NCI-H748 (cell line): ENCODE data around the gene MICB.
"Not testable (repeated sequence)": the region's sequence is repeated elsewhere in the genome, so short reads cannot be mapped to it uniquely, and the experiment has no call there.

Experiments
- DNase-seq: peaks from one replicate; lab custom pipeline; 2025; ENCODE audit not compliant: unreplicated experiment; lab: John Stamatoyannopoulos, UW

The MICB gene

DNA sequence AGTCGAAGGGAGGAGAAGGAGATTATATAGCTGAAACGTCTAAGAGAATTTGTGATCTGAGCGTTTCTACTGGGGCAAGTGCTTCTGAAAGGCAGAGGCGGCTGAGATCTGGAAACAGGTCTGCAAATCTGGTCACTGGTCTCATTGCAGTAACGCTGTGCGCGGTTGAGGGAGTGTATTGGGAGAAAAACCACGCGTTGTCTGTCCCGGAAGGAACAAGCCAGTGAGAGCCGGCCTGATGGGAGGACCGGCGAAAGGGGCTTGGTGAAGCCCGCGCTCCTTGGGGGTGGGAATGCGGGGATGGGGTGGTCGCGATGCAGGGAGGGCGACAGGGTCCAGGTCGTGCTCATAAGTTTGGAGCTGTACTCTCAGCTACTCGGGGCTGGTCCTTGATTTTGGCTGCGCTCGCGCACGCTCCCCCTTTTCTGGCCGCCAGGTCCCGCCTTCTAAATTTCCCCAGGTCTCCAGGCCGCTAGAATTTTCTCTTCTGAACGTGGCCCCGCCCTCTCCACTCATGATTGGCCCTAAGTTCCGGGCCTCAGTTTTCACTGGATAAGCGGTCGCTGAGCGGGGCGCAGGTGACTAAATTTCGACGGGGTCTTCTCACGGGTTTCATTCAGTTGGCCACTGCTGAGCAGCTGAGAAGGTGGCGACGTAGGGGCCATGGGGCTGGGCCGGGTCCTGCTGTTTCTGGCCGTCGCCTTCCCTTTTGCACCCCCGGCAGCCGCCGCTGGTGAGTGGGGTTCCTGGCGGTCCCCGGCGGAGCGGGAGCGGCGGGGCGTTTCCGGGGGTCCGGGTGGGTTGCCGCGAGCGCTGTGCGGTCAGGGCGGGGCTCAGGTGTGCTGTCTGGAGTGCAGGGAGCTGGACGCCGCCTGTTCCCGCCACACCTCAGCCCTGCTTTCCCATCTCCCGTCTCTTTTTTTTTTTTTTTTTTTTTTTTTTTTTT, at the start of gene MICB:
TSS of gene MICB (plus strand) at position 615 of the 946 bp plus-strand sequence. CDS start at position 664, 49 bp downstream.
- peak; percentile 97 for DNase-seq

DNA sequence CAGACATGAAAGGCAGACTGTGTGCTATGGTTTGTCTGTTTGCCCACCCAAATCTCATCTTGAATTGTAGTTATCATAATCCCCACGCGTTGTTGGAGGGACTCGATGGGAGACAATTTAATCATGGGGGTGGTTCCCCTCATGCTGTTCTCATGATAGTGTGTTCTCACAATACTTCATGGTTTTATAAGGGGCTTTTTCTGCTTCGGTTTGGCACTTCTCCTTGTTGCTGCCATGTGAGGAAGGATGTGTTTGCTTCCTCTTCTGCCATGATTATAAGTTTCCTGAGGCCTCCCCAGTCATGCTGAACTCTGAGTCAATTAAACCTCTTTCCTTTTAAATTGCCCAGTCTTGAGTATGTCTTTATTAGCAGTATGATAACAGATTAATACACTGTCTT, 47.2 kb upstream of the MICB start:
- DNase-seq = no peak

DNA sequence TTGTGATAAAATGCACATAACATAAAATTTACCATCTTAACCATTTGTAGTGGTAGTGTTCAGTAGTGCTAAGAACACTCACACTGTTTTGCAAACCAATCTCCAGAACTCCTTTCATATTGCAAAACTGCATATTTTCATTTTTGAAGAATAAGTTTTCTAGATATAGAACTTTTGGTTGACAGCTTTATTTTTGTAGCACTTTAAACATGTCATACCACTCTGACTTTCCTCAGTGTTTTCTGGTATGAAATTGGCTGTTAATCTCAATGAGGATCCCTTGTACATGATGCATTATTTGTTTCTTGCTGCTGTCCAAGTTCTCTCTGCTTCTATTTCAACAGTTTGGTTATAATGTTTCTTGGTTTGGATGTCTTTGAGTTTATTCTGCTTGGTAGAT, 45.1 kb upstream of the MICB start:
- no peak for DNase-seq

DNA sequence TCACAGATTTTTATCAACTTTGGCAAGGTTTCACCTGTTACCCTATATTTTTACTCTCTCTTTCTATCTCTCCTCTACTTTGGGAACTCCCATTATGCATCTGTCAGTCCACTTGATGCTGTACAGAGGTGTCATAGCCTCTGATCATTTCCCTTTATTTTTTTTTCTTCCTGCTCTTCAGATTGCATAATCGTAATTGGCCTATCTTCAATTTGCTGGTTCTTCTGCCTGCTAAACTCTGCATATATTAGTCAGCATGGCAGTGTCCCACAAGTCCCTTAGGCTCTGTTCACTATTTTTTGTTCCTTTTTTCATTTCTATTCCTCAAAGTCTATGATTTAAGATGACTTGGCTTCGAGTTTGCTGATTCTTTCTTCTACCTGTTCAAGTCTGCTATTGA, 44.7 kb upstream of the MICB start:
- DNase-seq = no peak

DNA sequence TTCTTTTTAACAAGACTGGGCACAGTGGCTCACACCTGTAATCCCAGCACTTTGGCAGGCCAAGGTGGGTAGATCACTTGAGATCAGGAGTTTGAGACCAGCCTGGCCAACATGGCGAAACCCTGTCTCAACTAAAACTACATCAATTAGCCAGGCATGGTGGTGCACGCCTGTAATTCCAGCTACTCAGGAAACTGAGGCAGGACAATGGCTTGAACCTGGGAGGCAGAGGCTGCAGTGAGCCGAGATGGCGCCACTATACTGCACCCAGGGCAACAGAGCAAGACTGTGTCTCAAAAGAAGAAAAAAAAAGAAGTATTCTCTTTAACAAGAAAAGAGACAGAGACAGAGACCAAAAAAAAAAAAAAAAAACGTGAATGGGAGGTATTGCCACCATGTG, 38.1 kb upstream of the MICB start:
- not testable (repeated sequence) for DNase-seq

DNA sequence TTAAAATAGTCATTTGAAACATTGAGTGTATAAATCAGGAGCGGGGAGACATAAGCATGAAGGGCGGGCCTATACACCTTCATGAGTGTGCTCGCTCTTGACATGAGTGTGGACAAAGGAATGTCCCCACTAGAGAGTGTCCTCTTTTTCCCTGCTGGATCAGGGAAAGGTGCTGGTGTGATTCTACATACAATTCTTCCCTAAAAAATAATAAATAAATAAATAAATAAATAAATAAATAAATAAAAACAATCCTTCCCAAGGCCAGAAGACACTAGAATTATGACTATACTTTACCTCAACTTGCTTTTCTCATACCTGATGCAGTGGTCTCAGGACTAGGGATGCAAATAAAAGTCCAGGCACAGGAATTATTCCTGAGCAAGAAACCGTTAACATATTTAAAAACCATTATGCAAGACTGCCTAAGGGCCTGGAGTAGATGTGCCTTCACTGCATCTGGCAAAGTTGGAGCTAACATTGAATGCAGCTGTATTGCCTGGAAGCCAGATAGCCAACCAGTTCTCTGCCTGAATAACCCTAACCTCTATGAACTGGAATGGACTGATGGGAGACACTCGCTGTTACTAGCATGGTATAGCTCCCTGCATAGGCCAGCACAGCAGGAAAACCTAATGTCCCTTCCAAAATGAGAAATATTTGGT, 37.5 kb upstream of the MICB start:
- no peak for DNase-seq

DNA sequence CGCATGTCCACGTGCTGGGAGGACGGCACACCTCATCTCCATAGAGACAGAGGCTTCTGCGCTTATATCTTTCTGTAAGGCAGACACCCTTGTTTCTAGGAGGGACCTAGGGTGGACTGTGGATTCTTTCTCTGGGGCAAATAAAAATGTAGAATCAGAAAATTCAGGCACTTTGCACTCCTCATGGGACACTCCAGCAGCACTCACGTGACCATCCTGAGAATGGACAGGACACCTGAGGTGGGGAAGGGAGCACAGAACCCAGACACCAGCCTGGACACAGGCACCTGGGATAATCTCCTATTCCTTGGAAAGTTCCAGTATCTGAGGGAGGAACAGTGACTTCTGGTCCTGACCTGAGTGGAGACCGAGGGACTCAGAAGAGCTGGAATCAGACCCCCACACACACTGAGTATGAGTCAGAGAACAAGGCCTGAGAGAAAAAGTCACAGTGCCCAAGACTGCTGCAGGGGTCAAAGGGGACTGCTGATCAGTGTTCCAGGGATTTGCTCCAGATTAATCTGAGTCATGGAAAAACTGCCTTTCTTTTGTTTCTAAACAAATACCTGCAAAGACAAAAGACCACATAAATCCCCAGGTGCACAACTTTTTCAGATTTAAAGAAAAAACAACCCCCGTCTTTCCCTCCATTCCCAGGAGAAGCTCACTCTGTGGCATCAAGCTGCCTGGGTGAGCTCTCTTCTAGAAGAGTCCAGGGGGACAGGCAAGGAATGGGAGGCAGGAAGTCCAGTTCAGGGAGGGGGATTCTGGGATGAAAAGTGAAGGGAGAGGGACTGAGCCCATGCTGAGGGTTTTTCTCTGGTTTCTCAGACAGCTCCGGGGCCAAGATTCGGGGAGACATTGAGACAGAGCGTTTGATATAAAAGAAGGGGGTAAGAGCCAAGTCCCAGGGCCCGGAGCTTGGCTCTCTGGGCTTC, 35.6 kb upstream of the MICB start:
- DNase-seq = peak; percentile 49

DNA sequence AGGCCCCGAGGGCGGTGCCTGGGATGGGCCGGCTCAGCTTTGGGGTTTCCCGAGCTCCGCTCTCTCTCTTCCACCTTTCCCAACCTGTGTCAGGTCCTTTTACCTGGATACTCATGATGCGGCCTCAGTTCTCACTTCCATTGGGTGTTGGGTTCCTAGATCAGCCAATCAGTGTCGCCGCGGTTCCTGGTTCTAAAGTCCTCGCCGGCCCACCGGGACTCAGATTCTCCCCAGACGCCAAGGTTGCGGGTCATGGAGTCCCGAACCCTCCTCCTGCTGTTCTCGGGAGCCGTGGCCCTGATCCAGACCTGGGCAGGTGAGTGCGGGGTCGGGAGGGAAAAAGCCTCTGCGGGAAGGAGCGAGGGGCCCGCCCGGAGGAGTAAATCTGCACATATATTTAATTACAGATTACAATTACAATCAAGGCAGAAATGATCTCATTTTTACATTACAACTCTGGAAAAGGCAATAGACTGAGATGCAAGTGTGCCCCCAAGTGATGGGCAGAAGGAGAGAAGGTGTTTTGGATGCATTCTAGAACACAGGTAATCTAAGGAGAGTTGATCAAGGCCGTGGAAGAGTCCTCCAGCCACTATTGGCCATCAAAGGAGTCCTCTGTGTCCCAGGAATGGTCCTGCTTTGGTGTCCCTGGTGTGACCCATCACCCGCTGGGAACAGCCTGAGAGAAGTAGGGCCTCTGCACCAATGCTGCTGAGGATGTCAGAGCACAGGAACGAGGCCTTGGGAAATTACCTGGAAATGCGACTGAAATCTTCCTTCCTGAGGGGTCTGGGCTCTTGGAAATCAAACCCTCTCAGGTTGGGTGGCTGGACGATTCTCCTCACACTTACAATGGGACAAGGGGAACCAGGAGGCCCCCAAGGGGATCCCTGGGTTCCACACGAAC, 34.7 kb upstream of the MICB start:
- DNase-seq = peak; percentile 84

DNA sequence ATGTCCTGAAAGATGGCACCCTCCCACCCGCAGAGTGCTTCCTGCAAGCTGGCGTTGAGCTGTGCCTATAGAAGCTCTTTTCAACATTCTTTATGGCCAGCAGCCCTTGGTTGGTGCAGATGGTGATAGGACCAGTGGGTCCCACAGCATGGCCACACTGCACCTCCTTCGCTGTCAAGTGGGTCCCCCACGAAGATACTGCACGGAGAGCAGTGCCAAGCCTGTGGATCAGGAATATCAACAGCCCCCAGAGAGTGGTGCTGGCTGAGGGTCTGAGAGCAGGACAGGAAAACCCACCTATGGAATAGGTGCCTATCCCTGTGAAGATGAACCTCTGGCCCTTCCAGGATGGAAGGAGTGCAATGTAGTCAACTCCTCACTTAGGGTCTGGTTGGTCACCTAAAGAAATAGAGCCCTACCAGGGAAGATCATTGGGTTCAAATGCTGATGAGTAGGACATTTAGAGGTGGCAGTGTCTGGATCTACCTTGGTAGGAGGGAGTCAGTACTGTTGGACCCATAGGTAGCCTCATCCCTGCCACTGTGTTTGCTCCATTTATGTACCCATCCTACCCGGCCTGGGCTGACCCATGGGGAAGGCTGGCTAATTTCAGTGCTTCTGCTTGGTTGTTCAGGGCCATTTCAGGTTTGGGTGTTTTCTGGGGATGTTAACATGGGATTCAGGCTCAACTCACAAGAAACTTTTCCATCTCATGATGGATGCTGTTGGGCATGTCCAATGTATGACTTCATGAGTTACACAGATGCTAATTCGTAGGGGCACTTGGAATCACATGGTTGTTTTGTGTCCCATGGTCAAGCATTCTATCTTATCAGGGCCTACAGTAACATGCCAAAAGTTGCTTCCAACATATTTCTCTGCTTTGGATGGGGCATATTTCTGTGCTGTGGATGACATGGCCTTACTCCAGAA, 33.4 kb upstream of the MICB start:
- DNase-seq = no peak

DNA sequence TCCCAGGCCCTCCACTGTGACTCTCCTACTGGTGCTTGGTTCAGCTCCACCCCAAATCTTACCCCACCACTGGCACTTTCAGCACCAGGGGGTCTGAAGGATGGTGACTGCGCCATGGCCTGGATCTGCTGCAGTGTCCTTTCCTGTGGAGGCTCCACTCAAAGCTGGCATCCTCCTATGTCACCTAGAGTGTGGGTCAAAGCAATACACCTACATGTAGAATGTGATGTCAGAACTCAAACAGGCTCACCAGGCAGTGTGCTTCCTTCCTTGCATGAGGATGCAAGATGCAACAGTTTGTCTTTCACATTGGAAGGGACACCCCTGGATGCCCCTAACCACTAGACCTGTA, 32.8 kb upstream of the MICB start:
- no peak for DNase-seq

DNA sequence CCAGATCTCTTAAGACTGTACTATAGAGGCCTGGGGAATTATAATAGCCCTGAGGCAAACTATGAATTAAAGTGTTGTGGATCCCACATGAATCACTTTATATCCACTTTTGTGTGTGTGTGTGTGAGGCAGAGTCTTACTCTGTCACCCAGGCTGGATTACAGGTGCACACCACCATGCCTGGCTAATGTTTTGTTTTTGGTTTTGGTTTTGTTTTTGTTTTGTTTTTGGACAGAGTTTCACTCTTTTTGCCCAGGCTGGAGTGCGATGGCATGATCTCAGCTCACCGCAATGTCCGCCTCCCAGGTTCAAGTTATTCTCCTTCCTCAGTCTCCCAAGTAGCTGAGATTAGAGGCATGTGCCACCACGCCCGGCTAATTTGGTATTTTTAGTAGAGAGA, 32.2 kb upstream of the MICB start:
- DNase-seq = no peak

DNA sequence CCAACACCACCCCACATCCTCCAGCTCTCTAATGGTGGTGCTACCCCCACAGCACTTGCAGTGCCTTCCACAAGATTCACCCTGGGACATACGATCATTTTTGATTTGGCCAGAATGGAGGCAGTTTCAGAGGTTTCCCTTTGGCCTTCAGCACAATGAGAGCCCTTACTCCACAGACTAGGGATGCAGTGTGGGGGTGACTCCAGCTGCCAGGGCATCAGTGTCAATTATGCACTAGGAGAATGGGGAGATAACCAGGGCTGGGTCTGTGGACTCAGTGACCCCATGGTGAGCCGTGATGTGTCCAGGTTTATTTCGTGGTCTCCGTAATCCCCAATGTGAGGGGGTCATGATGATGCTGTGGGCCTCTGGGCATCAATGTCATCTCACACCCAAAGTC, 31.5 kb upstream of the MICB start:
- DNase-seq = no peak

DNA sequence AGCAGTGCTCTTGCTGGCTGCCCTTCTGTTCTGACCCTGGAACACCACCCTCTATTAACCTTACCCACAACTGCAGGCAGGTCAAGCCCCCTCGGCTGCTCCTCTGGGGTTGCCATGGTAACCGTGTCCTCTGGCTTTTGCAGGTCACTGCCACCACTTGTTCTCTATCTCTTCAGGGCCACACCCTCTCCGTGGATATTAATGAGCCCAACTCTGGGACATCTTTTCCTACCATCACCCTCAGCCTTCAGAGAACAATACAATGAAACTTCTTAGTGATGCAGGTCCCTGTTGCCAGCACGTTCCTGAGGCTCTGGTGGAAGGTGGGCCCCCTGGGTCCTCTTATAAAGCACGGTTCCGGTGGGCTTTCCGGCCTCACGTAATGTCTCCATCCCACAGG, 30.8 kb upstream of the MICB start:
- DNase-seq = no peak

DNA sequence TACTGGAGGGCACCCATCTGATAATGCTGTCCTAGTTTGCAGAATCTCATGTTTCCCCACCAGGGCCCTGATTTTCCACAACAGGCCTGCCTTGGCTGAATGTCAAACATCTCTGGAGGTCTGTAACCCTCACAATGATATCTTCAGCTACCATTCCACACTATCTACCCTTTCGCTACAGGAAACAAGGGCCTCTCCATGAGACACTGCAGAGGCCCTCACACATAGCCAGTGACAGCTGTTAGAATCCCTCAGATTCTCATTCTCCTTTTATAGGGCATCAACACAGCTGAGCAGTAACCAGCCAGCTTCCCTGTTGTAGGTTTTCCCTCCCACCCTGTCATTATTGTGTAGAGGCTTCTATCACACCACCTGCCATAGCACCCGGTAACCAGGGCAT, 29.6 kb upstream of the MICB start:
- no peak for DNase-seq

DNA sequence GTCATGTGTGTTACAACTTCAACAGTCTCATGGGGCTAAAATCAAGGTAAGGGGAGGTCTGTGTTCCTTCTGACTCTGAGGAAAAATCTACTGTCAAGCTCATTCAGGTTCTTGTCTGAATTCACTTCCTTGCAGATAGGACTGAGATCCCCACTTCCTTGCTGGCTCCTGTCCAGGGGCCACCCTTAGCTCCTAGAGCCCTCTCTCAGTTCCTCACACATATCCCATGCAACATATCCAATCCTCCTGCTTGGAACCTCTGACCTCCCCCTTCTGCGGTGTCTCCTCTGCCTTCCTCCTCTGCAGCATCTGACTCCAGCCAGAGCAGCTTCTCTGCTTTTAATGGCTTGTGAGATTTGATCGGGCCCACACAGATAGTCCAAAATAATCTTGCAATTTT, 27.1 kb upstream of the MICB start:
- no peak for DNase-seq

DNA sequence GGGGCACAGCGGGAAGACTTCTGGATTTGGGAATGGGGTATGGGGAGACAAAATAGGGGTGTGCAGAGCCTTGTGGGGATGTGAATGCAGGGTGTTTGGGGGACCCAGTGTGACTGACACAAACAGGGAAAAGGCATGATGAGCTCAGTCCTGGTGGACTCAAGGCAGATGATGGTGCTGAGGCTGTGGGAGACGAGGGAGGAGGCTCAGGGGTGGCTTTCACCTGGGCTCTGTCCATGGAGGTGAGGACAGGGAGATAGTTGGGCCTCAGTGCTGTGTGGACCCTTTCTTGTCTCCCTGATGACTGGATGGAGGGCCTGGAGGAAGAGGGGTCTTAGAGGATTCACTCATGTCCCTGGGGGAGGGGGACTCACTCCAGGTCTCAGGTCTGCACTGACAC, 26.2 kb upstream of the MICB start:
- no peak for DNase-seq

DNA sequence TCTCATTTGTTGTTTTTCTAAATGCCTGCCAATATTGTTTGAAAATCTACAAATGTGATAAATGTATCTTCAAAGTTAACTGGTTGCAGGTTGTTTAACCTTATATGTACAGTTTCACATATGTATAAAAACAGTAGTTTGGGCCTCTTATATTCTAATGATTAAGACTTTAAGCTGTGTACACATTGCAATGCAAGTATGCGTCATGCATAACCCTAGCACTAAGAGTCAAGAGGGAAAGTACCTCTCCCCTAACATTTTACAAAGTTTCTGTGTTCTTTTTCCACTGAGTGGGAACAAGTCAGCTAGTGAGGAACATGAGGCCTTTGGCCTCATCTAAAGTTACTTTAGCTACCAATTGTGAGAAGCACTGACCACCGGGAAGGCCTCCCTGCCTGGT, 25.7 kb upstream of the MICB start:
- DNase-seq = no peak

DNA sequence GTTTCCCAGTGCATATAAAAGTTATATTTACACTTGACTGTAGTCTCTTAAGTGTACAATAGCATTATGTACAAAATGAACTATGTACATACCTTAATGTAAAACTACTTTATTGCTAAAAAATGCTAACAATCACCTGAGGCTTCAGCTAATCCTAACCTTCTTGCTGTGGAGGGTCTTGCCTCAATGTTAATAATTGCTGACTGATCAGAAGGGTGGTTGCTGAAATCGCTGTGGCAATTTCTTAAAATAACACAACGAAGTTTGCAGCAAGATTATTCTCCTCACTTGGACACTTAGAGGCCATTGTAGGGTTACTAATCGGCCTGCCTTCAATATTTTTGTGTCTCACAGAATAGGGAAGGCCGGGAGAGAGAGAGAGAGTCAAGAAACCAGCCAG, 24.7 kb upstream of the MICB start:
- no peak for DNase-seq
